Caco-2 (cell line): ENCODE measurements around the gene RPS4Y2. TPM values are rescaled to one million over a fixed set of nuclear protein-coding genes. Genes with fewer than 3 reads are reported as not detected.

ENCODE experiments used
- BruUV-seq: library from RNA; stranded (reverse); fragments of 400-500 nt; replicated peaks from 2 replicates; lab custom pipeline; 2021; lab: Mats Ljungman, UMichigan
- CTCF ChIA-PET: fragments of 300-600 bp; sonication (Branson Sonifier 250); formaldehyde crosslinking; loops from one replicate; lab custom pipeline; 2022; ENCODE audit warnings: antibody characterized with exemption; lab: Charles Lee
- POLR2A ChIA-PET: fragments of 300-600 bp; sonication (Branson Sonifier 250); formaldehyde crosslinking; loops from one replicate; lab custom pipeline; 2022; ENCODE audit warnings: antibody characterized with exemption; lab: Charles Lee
- DNase-seq, 2 experiments: peaks; one replicate each; pipeline versions ENCODE4 v3.0.0 to v3.0.0-alpha.2; 2020 to 2022
- H3K27me3 ChIP-seq: replicated peaks from 2 replicates; pipeline ENCODE4 v1.6.0; 2011; ENCODE audit warnings: low read length; ENCODE audit not compliant: control insufficient read depth, insufficient read depth
- H3K36me3 ChIP-seq: 2 replicates; pipeline ENCODE4 v1.5.1; 2011; ENCODE audit warnings: low read length; ENCODE audit not compliant: control insufficient read depth, insufficient read depth
- H3K4me1 ChIP-seq: fragments of 250-450 bp; sonication (Bioruptor Pico); 2 replicates; pipeline ENCODE4 v1.5.1; 2020; ENCODE audit warnings: mild to moderate bottlenecking
- H3K4me3 ChIP-seq: 2 replicates; pipeline ENCODE4 v1.5.1; 2011; ENCODE audit warnings: low read depth, mild to moderate bottlenecking, control low read depth, low read length
- H3K9me3 ChIP-seq: fragments of 250-450 bp; sonication (Bioruptor Pico); 2 replicates; pipeline ENCODE4 v1.5.1; 2020; ENCODE audit warnings: mild to moderate bottlenecking, moderate library complexity
- H3K27ac Mint-ChIP-seq: one replicate; pipeline ENCODE4 v1.8.0; 2022; ENCODE audit warnings: mixed read lengths; ENCODE audit not compliant: unreplicated experiment
- H3K27me3 Mint-ChIP-seq: one replicate; pipeline ENCODE4 v1.8.0; 2022; ENCODE audit warnings: mixed read lengths; ENCODE audit not compliant: insufficient read depth, unreplicated experiment
- H3K36me3 Mint-ChIP-seq: one replicate; pipeline ENCODE4 v1.8.0; 2022; ENCODE audit warnings: mild to moderate bottlenecking, mixed read lengths; ENCODE audit not compliant: insufficient read depth, unreplicated experiment
- H3K4me1 Mint-ChIP-seq: one replicate; pipeline ENCODE4 v1.8.0; 2022; ENCODE audit warnings: low read depth, mixed read lengths; ENCODE audit not compliant: unreplicated experiment
- H3K4me3 Mint-ChIP-seq: one replicate; pipeline ENCODE4 v1.8.0; 2022; ENCODE audit warnings: mild to moderate bottlenecking, moderate library complexity, mixed read lengths; ENCODE audit not compliant: unreplicated experiment
- H3K9me3 Mint-ChIP-seq: one replicate; pipeline ENCODE4 v1.8.0; 2022; ENCODE audit warnings: mixed read lengths; ENCODE audit not compliant: unreplicated experiment
- CTCF ChIP-seq, 2 experiments: fragments of 200-600 bp in 1 of 2; IDR thresholded peaks; 1 replicate in 1 of 2; 2 replicates in 1 of 2; pipeline versions ENCODE4 v1.5.1 to v1.8.0; 2011 to 2022; ENCODE audit warnings: antibody characterized with exemption in 1 of 2, control low read depth in 1 of 2, inconsistent platforms in 1 of 2, low read depth in 1 of 2, low read length in 1 of 2, mild to moderate bottlenecking in 1 of 2, moderate library complexity in 1 of 2; ENCODE audit not compliant: insufficient read depth in 1 of 2, severe bottlenecking in 1 of 2, unreplicated experiment in 1 of 2
- intact Hi-C: fragments of 100-400 bp; cut with micrococcal nuclease; formaldehyde crosslinking; loops from one replicate; pipeline ENCODE4 v1.10.0; 2022; ENCODE audit not compliant: unreplicated experiment
- total RNA-seq: library from RNA; stranded (reverse); gene quantifications from 2 replicates; pipeline ENCODE4 v1.2.3, GENCODE V29; 2022

Gene RPS4Y2
- total RNA-seq, 1 experiment from 2014 or later = not detected

DNA sequence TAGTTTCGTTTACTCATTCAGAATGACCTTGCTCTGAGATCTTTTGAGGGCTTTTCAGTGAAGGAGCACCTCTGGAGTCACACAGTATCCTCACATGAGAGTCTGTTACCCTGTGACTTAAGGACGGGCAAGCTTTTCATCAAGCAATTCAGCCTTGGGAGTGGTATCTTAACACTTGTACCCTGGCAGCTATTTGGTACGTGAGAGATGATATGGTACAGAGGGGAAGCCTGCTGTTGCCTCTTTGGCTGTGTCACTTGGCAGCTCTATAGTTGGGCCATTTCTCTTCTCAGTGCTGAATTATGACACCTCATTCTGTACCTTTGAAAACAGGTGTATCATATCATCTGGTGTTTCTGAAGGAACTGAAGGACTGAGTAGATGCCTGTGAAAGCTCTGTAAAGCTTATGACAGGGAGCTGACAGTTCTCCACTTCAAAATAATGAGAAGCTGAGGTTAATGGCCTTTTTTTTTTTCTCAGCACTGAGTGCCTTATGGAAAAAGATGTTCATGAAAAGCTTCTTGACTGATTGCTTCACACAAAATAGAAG is 24.3 kb downstream of the RPS4Y2 start:
- Histone ChIP-seq H3K4me1 (no peaks in the 10 kb centered on the region), H3K27me3 (no peaks in the 10 kb centered on the region), H3K4me3 (no peak overlapping the region), H3K36me3 (no peaks in the 10 kb centered on the region), H3K9me3 (no peaks in the 10 kb centered on the region)
- no peaks in the 10 kb centered on the region for H3K27me3 Mint-ChIP-seq
- no peak for TF ChIP-seq CTCF (IDR thresholded peaks at IDR 0.05; ENCODE audit: insufficient read depth in 1 of 2, low read depth in 1 of 2, low read length in 1 of 2, severe bottlenecking in 1 of 2, unreplicated experiment in 1 of 2)
- no peaks in the 10 kb centered on the region for H3K36me3 Mint-ChIP-seq
- intact Hi-C loops = no loop called here
- H3K4me1 Mint-ChIP-seq = no peaks in the 10 kb centered on the region
- no peak overlapping the region for H3K4me3 Mint-ChIP-seq
- no peaks in the 10 kb centered on the region for H3K9me3 Mint-ChIP-seq
- POLR2A ChIA-PET = no interaction called here
- CTCF ChIA-PET = no interaction called here
- H3K27ac Mint-ChIP-seq = no peak overlapping the region
- DNase-seq = no peak
- BruUV-seq = no TSS peak

- no peak overlapping the region for H3K27ac Mint-ChIP-seq
- Histone ChIP-seq H3K4me1 (no peaks in the 10 kb centered on the region), H3K36me3 (no peaks in the 10 kb centered on the region), H3K9me3 (no peaks in the 10 kb centered on the region), H3K4me3 (no peak overlapping the region), H3K27me3 (no peaks in the 10 kb centered on the region)
- BruUV-seq = no TSS peak
- POLR2A ChIA-PET = no interaction called here
- DNase-seq = no peak
- H3K36me3 Mint-ChIP-seq = no peaks in the 10 kb centered on the region
- no peaks in the 10 kb centered on the region for H3K9me3 Mint-ChIP-seq
- H3K27me3 Mint-ChIP-seq = no peaks in the 10 kb centered on the region
- no peak overlapping the region for H3K4me3 Mint-ChIP-seq
- no peaks in the 10 kb centered on the region for H3K4me1 Mint-ChIP-seq
- no peak for TF ChIP-seq CTCF (IDR thresholded peaks at IDR 0.05; ENCODE audit: insufficient read depth in 1 of 2, low read depth in 1 of 2, low read length in 1 of 2, severe bottlenecking in 1 of 2, unreplicated experiment in 1 of 2)
- CTCF ChIA-PET = no interaction called here
- intact Hi-C loops = no loop called here
Observed at GRCh38 chrY:20780776-20781175, 24.9 kb downstream of the RPS4Y2 start.

GRCh38 chrY:20781408-20781807 is 25.5 kb downstream of the RPS4Y2 start:
- no peaks in the 10 kb centered on the region for H3K27me3 ChIP-seq
- H3K4me3 Mint-ChIP-seq = no peak overlapping the region
- intact Hi-C loops = no loop called here
- H3K9me3 Mint-ChIP-seq = no peaks in the 10 kb centered on the region
- BruUV-seq = no TSS peak
- no peak overlapping the region for H3K27ac Mint-ChIP-seq
- no peaks in the 10 kb centered on the region for H3K27me3 Mint-ChIP-seq
- ChIA-PET POLR2A (no interaction called here), CTCF (no interaction called here)
- no peaks in the 10 kb centered on the region for H3K9me3 ChIP-seq
- H3K36me3 ChIP-seq = no peaks in the 10 kb centered on the region
- H3K4me1 Mint-ChIP-seq = no peaks in the 10 kb centered on the region
- no peak for DNase-seq
- no peak for TF ChIP-seq CTCF (IDR thresholded peaks at IDR 0.05; ENCODE audit: insufficient read depth in 1 of 2, low read depth in 1 of 2, low read length in 1 of 2, severe bottlenecking in 1 of 2, unreplicated experiment in 1 of 2)
- H3K4me3 ChIP-seq = no peak overlapping the region
- no peaks in the 10 kb centered on the region for H3K4me1 ChIP-seq
- no peaks in the 10 kb centered on the region for H3K36me3 Mint-ChIP-seq
